Measurements from ENCODE around the gene TMEM187.

GRCh38 chrX:154018518-154019060 is 46.0 kb downstream of the TMEM187 start:
- no peak for TF ChIP-seq CTCF (IDR thresholded peaks at IDR 0.05)
- TF ChIP-seq POLR2AphosphoS5 (IDR thresholded peaks at IDR 0.05), result no peak
